Transverse colon (tissue), 4 donors: ENCODE measurements around the gene MBNL1.

Experiments
- EP300 ChIP-seq: sonication (generic); formaldehyde crosslinking; IDR thresholded peaks from one replicate; pipeline ENCODE4 v1.6.1; 2017; ENCODE audit warnings: antibody characterized with exemption, low read depth
- POLR2A ChIP-seq: fragments of 450-650 bp; IDR thresholded peaks from one replicate; pipeline ENCODE4 v1.6.1; 2016; ENCODE audit warnings: antibody characterized with exemption, mild to moderate bottlenecking, moderate library complexity
- POLR2AphosphoS5 ChIP-seq, 3 donors: sonication (generic); formaldehyde crosslinking; IDR thresholded peaks; one replicate each; pipeline ENCODE4 v1.6.1; 2016; ENCODE audit warnings: antibody characterized with exemption in 3 of 3
- TF ChIP-seq, protein P1 (sequence below), 5 experiments: fragments of 200-600 bp in 3 of 5; fragments of 450-650 bp in 2 of 5; sonication (generic) in 3 of 5; IDR thresholded peaks; 1 replicate in 2 of 5; 2 replicates in 3 of 5; pipeline ENCODE4 v1.5.1; 2016 to 2017; ENCODE audit warnings: antibody characterized with exemption in 5 of 5, inconsistent platforms in 3 of 5, mild to moderate bottlenecking in 2 of 5, moderate library complexity in 1 of 5

DNA sequence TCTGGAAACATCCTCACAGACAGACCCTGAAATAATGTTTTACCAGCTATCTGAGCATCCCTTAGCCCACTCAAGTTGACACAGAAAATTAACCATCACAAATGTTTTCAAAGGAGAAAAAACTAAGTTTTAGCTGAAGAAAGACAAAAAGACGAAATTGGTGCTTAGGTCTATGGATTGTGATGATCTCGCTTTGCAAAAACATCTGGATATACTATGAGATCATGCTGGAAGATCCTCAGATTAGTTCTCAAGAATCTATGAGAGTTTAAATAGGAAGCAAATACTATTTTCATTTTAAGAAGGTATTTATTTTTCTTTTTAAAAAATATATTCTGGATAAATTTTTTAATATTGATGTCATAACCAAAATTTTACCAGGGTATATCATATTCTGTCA is 42.6 kb upstream of the MBNL1 start:
- TF ChIP-seq, protein P1, sequence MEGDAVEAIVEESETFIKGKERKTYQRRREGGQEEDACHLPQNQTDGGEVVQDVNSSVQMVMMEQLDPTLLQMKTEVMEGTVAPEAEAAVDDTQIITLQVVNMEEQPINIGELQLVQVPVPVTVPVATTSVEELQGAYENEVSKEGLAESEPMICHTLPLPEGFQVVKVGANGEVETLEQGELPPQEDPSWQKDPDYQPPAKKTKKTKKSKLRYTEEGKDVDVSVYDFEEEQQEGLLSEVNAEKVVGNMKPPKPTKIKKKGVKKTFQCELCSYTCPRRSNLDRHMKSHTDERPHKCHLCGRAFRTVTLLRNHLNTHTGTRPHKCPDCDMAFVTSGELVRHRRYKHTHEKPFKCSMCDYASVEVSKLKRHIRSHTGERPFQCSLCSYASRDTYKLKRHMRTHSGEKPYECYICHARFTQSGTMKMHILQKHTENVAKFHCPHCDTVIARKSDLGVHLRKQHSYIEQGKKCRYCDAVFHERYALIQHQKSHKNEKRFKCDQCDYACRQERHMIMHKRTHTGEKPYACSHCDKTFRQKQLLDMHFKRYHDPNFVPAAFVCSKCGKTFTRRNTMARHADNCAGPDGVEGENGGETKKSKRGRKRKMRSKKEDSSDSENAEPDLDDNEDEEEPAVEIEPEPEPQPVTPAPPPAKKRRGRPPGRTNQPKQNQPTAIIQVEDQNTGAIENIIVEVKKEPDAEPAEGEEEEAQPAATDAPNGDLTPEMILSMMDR (IDR thresholded peaks at IDR 0.05) = no peak
- TF ChIP-seq EP300 = no peak
- no peak for TF ChIP-seq POLR2AphosphoS5 (IDR thresholded peaks at IDR 0.05)
- TF ChIP-seq POLR2A = no peak
